Fibroblast of lung (primary cell): ENCODE results near the gene FOS.
"Not testable (repeated sequence)": the region's sequence is repeated elsewhere in the genome, so short reads cannot be mapped to it uniquely, and the experiment has no call there.

Source experiments
- CTCF ChIP-seq, 2 donors: IDR thresholded peaks in 1 of 2; conservative IDR thresholded peaks in 1 of 2; 1 replicate in 1 of 2; 2 replicates in 1 of 2; pipeline ENCODE4 v1.5.1; 2011 to 2012; ENCODE audit warnings: low read length in 2 of 2, control low read depth in 1 of 2, inconsistent platforms in 1 of 2, low read depth in 1 of 2, mild to moderate bottlenecking in 1 of 2
- EZH2 ChIP-seq: IDR thresholded peaks from 2 replicates; pipeline ENCODE4 v1.5.1; 2012; ENCODE audit warnings: low read length, control low read depth, mild to moderate bottlenecking; ENCODE audit errors: missing control alignments

- not testable (repeated sequence) for TF ChIP-seq CTCF (conservative IDR thresholded peaks at IDR 0.05 in 1 of 2, IDR thresholded peaks at IDR 0.05 in 1 of 2; ENCODE audit: low read depth in 1 of 2, low read length in 2 of 2); EZH2
Measured at GRCh38 chr14:75282555-75283161, 4.0 kb downstream of the FOS start.
